Activated gamma-delta T cell treated with anti-CD3 and anti-CD28 coated beads, Interleukin-2, amount 50 U/mL, for 16 hours (primary cell): ENCODE results near the gene ANKRD13C.
"Not testable (repeated sequence)": the region's sequence is repeated elsewhere in the genome, so short reads cannot be mapped to it uniquely, and the experiment has no call there.

Experiments used
- DNase-seq: peaks from one replicate; pipeline ENCODE4 v3.0.0-alpha.2; 2020; ENCODE audit warnings: low read depth

Gene ANKRD13C

DNA sequence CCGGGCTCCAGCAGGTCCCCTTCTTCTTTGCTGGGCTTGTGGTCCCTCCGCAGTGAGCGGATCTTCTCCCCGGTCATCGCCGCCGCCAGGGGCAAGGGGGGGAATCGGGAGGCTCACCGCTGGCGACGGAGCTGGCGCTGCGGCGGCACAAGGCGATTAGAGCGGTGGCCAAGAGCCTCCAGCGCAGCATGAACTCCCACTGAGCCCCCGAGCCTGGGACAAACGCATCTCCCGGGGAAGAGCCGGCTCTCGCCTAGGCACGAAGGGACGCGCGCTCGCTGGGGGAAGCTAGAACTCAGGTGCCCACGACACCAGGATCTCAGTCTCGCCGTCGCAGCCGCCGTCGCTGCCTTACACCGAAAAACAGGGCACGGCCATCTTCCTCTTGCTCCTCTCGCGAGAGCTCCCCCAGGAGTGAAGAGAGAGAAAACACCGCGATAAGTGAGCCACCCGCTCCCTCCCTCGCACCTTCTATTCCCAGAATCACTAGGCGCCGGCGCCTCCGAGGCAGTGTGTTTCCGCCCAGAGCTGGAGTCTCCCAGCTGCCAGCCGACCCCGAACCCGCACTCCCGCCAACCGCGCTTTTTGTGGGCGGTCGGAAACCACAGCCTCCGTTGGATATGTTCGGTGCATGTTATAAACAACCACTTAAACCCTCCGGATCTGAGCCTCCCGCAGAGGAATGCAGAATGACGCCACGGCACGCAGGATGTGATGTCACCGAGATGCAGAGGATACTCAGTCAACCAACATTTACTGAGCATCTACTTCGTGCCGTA is at the start of gene ANKRD13C:
TSS of gene ANKRD13C (minus strand) at position 391 of the 779 bp plus-strand sequence. CDS start at position 77, 314 bp downstream.
- DNase-seq: peak; percentile 81

DNA sequence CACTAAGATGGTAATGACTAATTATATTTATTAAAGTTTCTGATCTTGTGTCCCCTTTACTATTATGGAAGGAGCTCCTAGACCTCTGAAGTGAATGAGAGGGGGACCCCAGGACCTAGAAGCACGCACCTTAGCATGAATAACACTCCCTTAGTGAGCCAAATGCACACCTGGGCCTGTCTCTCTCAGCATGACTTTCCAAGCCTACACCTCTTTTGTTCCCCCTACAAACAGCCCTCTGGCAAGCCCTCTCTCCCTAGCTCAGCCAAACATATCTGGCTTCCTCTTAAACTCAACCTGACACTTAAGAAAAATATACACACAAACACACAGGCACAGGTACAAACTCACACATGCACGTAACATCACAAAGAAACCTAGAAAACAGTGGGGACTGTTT is 49.2 kb upstream of the ANKRD13C start:
- no peak for DNase-seq

DNA sequence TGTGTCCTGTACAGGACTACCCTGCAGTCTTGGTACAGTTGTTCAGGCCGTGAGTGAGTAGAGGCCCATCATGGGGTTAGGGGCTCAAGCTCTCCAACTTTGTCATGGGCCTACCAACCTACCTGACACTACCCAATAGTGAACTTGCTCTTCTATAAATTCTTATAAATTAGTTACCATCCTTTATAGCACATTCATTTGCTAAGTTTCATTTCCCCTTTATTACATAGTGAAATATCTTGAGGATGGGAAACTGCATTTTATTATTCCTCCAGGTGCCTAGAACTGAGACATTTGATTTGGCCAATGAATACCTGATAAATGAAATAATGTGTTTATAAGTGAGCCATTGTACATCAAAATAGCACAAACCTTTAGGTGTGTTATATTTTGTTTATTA is 47.5 kb upstream of the ANKRD13C start:
- no peak for DNase-seq

DNA sequence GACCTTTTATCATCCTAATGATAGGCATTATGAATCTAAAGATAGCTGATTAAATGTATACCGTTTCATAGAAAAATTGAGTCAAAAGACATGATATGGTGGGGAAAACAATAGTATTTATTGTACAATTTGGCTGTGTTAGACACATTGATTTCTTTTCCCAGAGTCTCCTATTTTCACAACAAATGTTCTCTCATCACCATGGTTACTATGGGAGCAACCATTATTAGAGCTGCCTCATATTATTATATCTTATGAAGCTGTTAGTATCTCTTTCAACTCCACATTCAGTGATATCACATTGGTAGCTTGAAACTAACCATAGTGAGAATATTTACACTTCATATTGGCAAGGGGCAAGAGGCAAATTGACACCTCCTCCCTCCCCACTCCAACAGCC is 45.8 kb upstream of the ANKRD13C start:
- DNase-seq: no peak

GRCh38 chr1:70397013-70397412 is 42.5 kb upstream of the ANKRD13C start:
- DNase-seq: no peak

GRCh38 chr1:70396607-70397006 is 42.1 kb upstream of the ANKRD13C start:
- no peak for DNase-seq

DNA sequence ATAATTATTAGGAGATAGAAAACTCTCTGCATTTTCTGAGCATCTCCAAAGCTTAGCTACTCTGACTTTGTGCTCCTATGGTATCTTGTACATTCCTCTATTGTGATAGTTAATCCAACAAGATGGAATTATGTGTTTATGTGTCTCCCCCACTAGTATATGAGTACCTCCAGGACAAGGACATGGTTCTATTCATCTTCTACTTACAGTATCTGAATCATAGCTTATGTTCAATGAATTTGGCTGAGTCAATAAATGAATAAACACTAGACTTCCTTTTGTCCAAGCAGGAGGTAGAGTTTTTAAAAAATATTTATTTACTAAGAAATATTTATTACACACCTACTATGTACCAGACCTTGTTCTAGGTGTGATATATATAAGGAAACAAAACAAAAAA is 38.1 kb upstream of the ANKRD13C start:
- DNase-seq: no peak

GRCh38 chr1:70387507-70387906 is 33.0 kb upstream of the ANKRD13C start:
- DNase-seq: no peak

- DNase-seq: no peak
Measured at GRCh38 chr1:70386121-70386520, 31.6 kb upstream of the ANKRD13C start.

GRCh38 chr1:70385477-70385876 is 31.0 kb upstream of the ANKRD13C start:
- no peak for DNase-seq

DNA sequence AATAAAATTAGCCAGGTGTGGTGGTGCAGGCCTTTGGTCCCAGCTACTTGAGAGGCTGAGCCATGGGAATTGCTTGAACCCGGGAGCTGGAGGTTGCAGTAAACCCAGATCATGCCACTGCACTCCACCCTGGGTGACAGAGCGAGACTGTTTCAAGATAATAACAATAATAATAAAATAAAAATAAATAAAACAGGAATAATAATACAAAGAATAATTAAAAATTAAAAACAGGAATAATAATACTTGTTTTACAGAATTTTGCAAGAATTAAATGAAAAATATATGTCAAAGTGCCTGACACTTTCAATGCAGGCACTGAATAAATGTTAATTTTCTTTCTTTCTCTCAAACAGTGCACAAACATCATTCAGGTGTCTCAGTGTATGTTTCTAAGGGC is 30.0 kb upstream of the ANKRD13C start:
- DNase-seq: no peak

DNA sequence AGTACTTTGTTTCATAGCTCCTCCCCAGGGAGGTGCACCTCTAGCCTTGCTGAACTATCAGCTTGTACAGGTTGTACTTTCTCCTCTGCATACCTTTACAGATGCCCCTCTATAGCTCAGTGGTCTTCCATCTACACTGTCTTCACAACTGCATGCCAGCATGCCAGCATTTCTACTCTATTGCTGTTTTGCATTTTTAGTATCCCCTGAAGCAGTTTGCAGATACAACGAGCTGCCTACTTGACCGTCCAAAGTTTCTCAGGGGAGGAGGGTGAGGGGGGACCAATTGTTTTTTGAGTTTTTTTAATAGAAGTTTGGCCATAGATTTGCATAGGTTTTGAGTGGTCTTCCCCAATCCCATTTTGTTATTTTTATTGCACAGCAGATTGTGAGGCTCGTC is 29.0 kb upstream of the ANKRD13C start:
- DNase-seq: no peak

GRCh38 chr1:70382682-70383081 is 28.2 kb upstream of the ANKRD13C start:
- no peak for DNase-seq

DNA sequence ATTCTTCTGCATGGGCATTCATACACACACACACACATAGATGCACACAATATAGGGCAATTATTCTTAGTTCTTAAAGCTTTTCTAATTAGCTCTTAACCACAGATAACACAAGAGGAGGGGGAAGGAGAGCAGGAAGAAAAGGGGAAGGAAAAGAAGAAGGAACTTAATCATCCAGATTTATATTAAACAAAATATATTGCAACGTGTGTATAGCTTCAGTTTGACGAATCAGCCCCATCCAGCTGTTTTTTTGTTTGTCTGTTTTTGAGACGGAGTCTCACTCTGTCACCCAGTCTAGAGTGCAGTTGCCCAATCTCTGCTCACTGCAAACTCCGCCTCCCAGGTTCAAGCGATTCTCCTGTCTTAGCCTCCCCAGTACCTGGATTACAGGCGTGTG is 21.7 kb upstream of the ANKRD13C start:
- no peak for DNase-seq

GRCh38 chr1:70373580-70373979 is 19.1 kb upstream of the ANKRD13C start:
- DNase-seq: not testable (repeated sequence)

GRCh38 chr1:70372426-70372825 is 17.9 kb upstream of the ANKRD13C start:
- no peak for DNase-seq

GRCh38 chr1:70371586-70371985 is 17.1 kb upstream of the ANKRD13C start:
- DNase-seq: not testable (repeated sequence)

- not testable (repeated sequence) for DNase-seq
Measured at GRCh38 chr1:70367397-70367796, 12.9 kb upstream of the ANKRD13C start.

GRCh38 chr1:70366997-70367396 is 12.5 kb upstream of the ANKRD13C start:
- DNase-seq: not testable (repeated sequence)

GRCh38 chr1:70366425-70366952 is 12.0 kb upstream of the ANKRD13C start:
- not testable (repeated sequence) for DNase-seq

DNA sequence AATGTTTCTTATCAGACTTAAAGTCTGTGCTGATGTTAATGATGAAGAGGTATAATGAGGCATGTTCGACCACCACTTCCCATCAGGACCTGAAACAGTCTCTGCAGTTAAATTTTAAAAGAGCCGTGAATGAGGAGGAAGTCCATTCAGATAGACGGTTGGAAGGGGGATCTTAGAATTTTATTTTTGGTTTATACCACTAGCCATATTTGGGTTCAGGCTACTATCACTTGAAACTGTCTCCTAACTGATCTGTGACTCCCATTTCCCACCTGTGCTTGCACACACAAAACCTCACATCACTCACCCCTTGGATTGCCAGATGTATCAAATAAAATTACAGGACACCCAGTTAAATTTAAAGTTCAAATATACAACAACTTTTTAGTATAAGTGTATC is 9.9 kb upstream of the ANKRD13C start:
- DNase-seq: no peak

DNA sequence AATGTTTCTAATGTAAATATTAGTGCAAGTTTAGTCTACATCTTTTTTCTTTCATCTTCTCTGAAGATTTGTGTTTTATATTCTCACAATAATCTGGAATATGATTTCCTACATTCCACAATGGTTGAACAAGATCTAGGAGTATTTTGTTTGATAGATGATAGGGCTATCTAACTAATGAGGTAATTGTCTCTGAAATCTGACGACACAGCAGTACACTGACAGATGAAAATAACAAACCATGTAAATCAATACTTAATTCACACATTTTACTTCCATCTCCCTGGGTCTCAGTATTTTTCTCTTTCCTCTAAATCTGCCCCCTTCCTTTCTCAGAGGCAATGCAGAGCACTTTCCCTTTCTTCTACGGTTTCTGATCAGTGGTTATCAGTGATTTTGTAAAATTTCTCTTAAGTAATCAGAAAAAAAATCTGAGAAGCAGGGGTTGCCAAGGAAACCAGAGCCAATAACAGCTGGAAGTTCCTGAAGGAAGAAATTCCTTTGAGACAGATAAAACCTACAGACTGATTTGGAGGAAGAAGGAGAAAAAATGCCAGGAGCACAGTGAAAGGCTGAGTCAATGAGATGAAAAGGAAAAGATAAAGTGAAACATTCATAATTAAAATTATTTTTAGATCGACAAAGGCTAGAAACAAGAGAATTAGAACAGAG is 7.3 kb upstream of the ANKRD13C start:
- no peak for DNase-seq

DNA sequence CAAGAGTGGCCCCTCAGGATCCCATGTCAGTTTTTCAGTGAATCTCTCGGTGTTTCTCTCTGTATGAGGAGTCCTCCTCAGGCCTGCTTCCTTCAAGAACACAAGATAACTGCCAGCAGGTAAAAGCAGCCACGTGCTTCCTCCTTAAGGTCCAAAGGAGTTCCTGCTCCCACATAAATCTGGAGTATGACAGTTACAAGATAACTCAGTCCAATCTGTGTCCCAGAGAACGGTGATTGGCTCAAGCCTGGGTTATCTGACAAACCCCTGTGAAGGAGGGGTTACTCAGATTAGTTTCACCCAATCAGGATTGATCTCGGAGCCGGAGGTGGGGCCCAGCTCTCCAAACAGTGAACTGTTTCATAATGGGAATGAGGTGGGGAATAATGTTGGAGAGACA is 5.8 kb upstream of the ANKRD13C start:
- no peak for DNase-seq
